Endothelial cell of umbilical vein (primary cell): Measurements from ENCODE around the gene CNTNAP2. TPM values are rescaled to one million over a fixed set of nuclear protein-coding genes. Genes with fewer than 3 reads are reported as not detected.

Experiments
- BruUV-seq: library from RNA; stranded (reverse); fragments of 400-500 nt; replicated peaks from 2 replicates; lab custom pipeline; 2021; lab: Mats Ljungman, UMichigan
- CTCF ChIA-PET: fragments of 300-600, 350-600 bp; sonication (Branson Sonifier 250); formaldehyde crosslinking; loops from one replicate; lab custom pipeline; 2021; ENCODE audit warnings: antibody characterized with exemption, inconsistent platforms; lab: Charles Lee
- POLR2A ChIA-PET: fragments of 300-600, 350-600 bp; sonication (Branson Sonifier 250); formaldehyde crosslinking; loops from one replicate; lab custom pipeline; 2021; ENCODE audit warnings: antibody characterized with exemption, inconsistent platforms; lab: Charles Lee
- DNase-seq: peaks from one replicate; pipeline ENCODE4 v3.0.0-alpha.2; 2011; ENCODE audit warnings: low read depth, low spot score
- FAIRE-seq: peaks from 2 replicates; lab custom pipeline; 2011; peaks lifted over from hg19 to GRCh38; lab: Jason Lieb, UNC
- H2AFZ ChIP-seq: 2 replicates; pipeline ENCODE4 v1.6.0; 2012; ENCODE audit warnings: low read depth, low read length, control low read depth, inconsistent platforms
- H3K27ac ChIP-seq: 2 replicates; pipeline ENCODE4 v1.5.1; 2011; ENCODE audit warnings: low read depth, mild to moderate bottlenecking, control low read depth, low read length, moderate library complexity; ENCODE audit not compliant: insufficient read depth
- H3K27me3 ChIP-seq, 2 experiments: 2 replicates each; pipeline versions ENCODE4 v1.6.0 to v1.6.1; 2011; ENCODE audit warnings: low read length in 2 of 2, mixed read lengths in 1 of 2; ENCODE audit not compliant: control insufficient read depth in 2 of 2, insufficient read depth in 2 of 2
- H3K36me3 ChIP-seq, 2 experiments: 2 replicates in 1 of 2; 3 replicates in 1 of 2; pipeline ENCODE4 v1.5.1; 2011; ENCODE audit warnings: low read length in 2 of 2, mild to moderate bottlenecking in 1 of 2, moderate library complexity in 1 of 2; ENCODE audit not compliant: control insufficient read depth in 2 of 2, insufficient read depth in 2 of 2; ENCODE audit errors: extremely low read depth in 1 of 2
- H3K4me1 ChIP-seq: 3 replicates; pipeline ENCODE4 v1.5.1; 2011; ENCODE audit warnings: mild to moderate bottlenecking, low read length; ENCODE audit not compliant: control insufficient read depth, insufficient read depth; ENCODE audit errors: extremely low read depth
- H3K4me2 ChIP-seq: 2 replicates; pipeline ENCODE4 v1.6.1; 2011; ENCODE audit warnings: low read length, control low read depth, mixed read lengths; ENCODE audit not compliant: insufficient read depth
- H3K4me3 ChIP-seq, 3 experiments: fragments of 200-600 bp in 1 of 3; sonication (generic), shearing (Covaris generic) in 1 of 3; replicated peaks in 1 of 3; 2 replicates each; pipeline ENCODE4 v1.5.1; 2011 to 2016; ENCODE audit warnings: control low read depth in 3 of 3, low read length in 3 of 3, mild to moderate bottlenecking in 2 of 3, inconsistent platforms in 1 of 3, low read depth in 1 of 3, moderate library complexity in 1 of 3; ENCODE audit not compliant: insufficient read depth in 1 of 3
- H3K79me2 ChIP-seq: 2 replicates; pipeline ENCODE4 v1.6.0; 2012; ENCODE audit warnings: low read length, inconsistent platforms; ENCODE audit not compliant: control insufficient read depth, insufficient read depth
- H3K9ac ChIP-seq: replicated peaks from 2 replicates; pipeline ENCODE3; 2011; ENCODE audit warnings: low read length, control low read depth; ENCODE audit not compliant: insufficient read depth; ENCODE audit errors: extremely low read depth
- H3K9me1 ChIP-seq: replicated peaks from 3 replicates; pipeline ENCODE4 v1.6.0; 2011; ENCODE audit warnings: mild to moderate bottlenecking, low read length; ENCODE audit not compliant: control insufficient read depth, insufficient read depth; ENCODE audit errors: extremely low read depth
- H3K9me3 ChIP-seq: replicated peaks from 2 replicates; pipeline ENCODE4 v1.5.1; 2012; ENCODE audit warnings: low read length, inconsistent platforms; ENCODE audit not compliant: control insufficient read depth, insufficient read depth
- H4K20me1 ChIP-seq: replicated peaks from 2 replicates; pipeline ENCODE3; 2011; ENCODE audit warnings: mild to moderate bottlenecking, low read length; ENCODE audit not compliant: control insufficient read depth, insufficient read depth; ENCODE audit errors: extremely low read depth
- CTCF ChIP-seq, 2 donors: IDR thresholded peaks; 1 replicate in 1 of 2; 2 replicates in 1 of 2; pipeline ENCODE4 v1.5.1; 2011; ENCODE audit warnings: low read length in 2 of 2, mild to moderate bottlenecking in 2 of 2, moderate library complexity in 2 of 2, control low read depth in 1 of 2, inconsistent platforms in 1 of 2, low read depth in 1 of 2; ENCODE audit not compliant: insufficient read depth in 1 of 2; ENCODE audit errors: extremely low read depth in 1 of 2
- EZH2 ChIP-seq: IDR thresholded peaks from 2 replicates; pipeline ENCODE4 v1.6.1; 2012; ENCODE audit warnings: borderline replicate concordance, low read depth, mild to moderate bottlenecking, moderate library complexity, low read length, inconsistent platforms; ENCODE audit not compliant: severe bottlenecking
- FOS ChIP-seq: IDR thresholded peaks from 2 replicates; pipeline ENCODE4 v1.6.1; 2011; ENCODE audit warnings: mild to moderate bottlenecking, low read length, moderate library complexity, borderline replicate concordance; ENCODE audit not compliant: insufficient read depth
- GATA2 ChIP-seq: IDR thresholded peaks from 2 replicates; pipeline ENCODE4 v1.7.0; 2011; ENCODE audit warnings: low read depth, mild to moderate bottlenecking, moderate library complexity, mixed read lengths, low read length; ENCODE audit not compliant: insufficient read length, insufficient read depth
- JUN ChIP-seq: IDR thresholded peaks from 2 replicates; pipeline ENCODE4 v1.6.1; 2011; ENCODE audit warnings: borderline replicate concordance, low read depth; ENCODE audit not compliant: insufficient read length, insufficient read depth
- MAX ChIP-seq: IDR thresholded peaks from 2 replicates; pipeline ENCODE4 v1.6.1; 2011; ENCODE audit not compliant: insufficient read depth, insufficient read length
- MYC ChIP-seq: IDR thresholded peaks from one replicate; pipeline ENCODE4 v1.6.1; 2011; ENCODE audit warnings: mild to moderate bottlenecking, low read depth, low read length
- POLR2A ChIP-seq: IDR thresholded peaks from 2 replicates; pipeline ENCODE4 v1.6.1; 2012; ENCODE audit warnings: low read depth, mild to moderate bottlenecking, control low read depth, low read length
- POLR2AphosphoS5 ChIP-seq: IDR thresholded peaks from 2 replicates; pipeline ENCODE4 v1.6.1; 2012; ENCODE audit warnings: low read depth, mild to moderate bottlenecking, control low read depth, low read length, moderate library complexity; ENCODE audit not compliant: insufficient read depth
- dilution Hi-C: fragments of 300-500 bp; cut with MboI; formaldehyde crosslinking; loops from one replicate; pipeline ENCODE4 v1.15.0; 2019; ENCODE audit warnings: low sequenced_read_pairs; ENCODE audit not compliant: extremely low pct_ligation_motif_present
- intact Hi-C: fragments of 100-400 bp; cut with micrococcal nuclease; formaldehyde crosslinking; loops from one replicate; pipeline ENCODE4 v1.10.0; 2022
- polyA plus RNA-seq, 4 experiments: library from polyadenylated mRNA; depleted of rRNA in 3 of 4; stranded (reverse) in 3 of 4; unstranded in 1 of 4; fragments of >200 nt; gene quantifications; 2 replicates each; pipeline versions ENCODE4 v1.2.1 to v1.2.3, GENCODE V29; 2011 to 2012; ENCODE audit warnings: missing spikeins in 1 of 4
- total RNA-seq: library from RNA; stranded (reverse); gene quantifications from 2 replicates; pipeline ENCODE4 v1.2.3, GENCODE V29; 2021

CNTNAP2 gene
- total and polyA plus RNA-seq, 2 donors (not counting 3 experiments of a cell fraction or from before 2014, with no cell fraction given): not detected

- intact Hi-C loops: no loop called here
- H3K27ac ChIP-seq: no peak overlapping the region
- H3K4me3 ChIP-seq: no peak overlapping the region
- no peaks in the 10 kb centered on the region for H3K27me3 ChIP-seq
- dilution Hi-C loops: no loop called here
- no peaks in the 10 kb centered on the region for H3K4me1 ChIP-seq
- no peak overlapping the region for H3K9ac ChIP-seq
- no peak overlapping the region for H3K4me2 ChIP-seq
- ChIA-PET CTCF (no interaction called here), POLR2A (no interaction called here)
- H4K20me1 ChIP-seq: no peaks in the 10 kb centered on the region
- H3K79me2 ChIP-seq: no peaks in the 10 kb centered on the region
- H3K36me3 ChIP-seq: no peaks in the 10 kb centered on the region
- FAIRE-seq (no peak), DNase-seq (no peak)
- BruUV-seq: no TSS peak
- TF ChIP-seq POLR2AphosphoS5 (no peak), FOS (no peak), MYC (no peak), GATA2 (no peak), EZH2 (no peak), CTCF (IDR thresholded peaks at IDR 0.05; ENCODE audit: extremely low read depth in 1 of 2, insufficient read depth in 1 of 2, low read depth in 1 of 2, low read length in 2 of 2) (no peak), MAX (no peak), POLR2A (no peak), JUN (no peak)
- H3K9me1 ChIP-seq: no peaks in the 10 kb centered on the region
- no peak overlapping the region for H2AFZ ChIP-seq
- H3K9me3 ChIP-seq: peaks cover 5% of the 10 kb centered on the region
Observed at GRCh38 chr7:148159331-148159730, 2042.7 kb downstream of the CNTNAP2 start.
